ENCODE measurements around the gene TMEM187.

The TMEM187 gene

DNA sequence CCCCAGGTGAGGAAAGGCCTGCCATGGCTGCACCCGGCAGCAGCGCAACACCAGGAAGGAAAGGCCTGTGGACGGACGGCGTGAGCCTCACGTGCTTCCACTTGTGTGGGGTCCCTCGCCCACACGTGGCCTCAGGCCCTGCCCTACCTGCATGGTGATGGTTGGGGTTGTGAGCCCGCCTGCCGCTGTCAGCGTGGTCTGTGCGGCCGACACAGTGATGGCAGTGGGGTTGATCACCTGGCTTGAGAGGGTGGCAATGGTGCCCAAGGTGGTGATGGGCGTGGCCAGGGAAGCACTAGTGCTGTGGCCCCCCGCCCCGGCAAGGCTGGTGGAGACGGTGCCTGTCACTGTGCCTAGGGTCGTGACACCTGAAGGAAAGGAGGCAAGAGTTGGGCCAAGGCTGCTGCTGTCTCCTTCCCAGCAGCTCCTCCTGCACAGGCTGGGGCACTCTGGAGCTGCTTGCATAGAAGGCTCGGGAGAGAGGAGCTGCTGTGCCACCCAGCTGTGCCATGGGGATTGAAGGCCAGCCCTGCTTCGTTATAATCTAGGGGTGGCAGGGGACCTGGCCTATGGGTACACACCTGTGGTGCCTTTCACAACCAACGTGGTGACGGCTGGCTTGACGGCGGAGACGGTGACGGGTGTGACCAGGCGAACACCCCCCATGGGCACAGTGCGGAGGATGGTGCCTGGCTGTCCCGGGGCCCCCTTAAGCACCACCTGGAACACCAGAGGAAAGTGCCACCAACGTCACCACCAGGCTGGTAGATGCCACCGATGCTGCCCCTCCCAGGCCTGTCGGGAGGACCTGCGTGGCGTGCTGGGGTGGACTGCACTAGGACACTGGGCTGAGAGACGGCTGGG, 16.3 kb upstream of the TMEM187 start:
- H3K79me1 ChIP-seq (ENCODE audit: low read length), result no peaks in the 10 kb centered on the region
- H3K23ac ChIP-seq (ENCODE audit: low read length), result no peak overlapping the region
- no peak overlapping the region for H4K91ac ChIP-seq (ENCODE audit: low read depth, low read length)
- H3K4ac ChIP-seq (ENCODE audit: low read depth, low read length), result no peak overlapping the region
- H2AK5ac ChIP-seq (ENCODE audit: low read length), result no peak overlapping the region
- H3K9ac ChIP-seq (ENCODE audit: low read length), result no peak overlapping the region
- H2BK5ac ChIP-seq (ENCODE audit: low read depth, low read length, poor library complexity), result no peak overlapping the region
- H3K9me3 ChIP-seq (ENCODE audit: insufficient read depth, low read depth, low read length), result no peaks in the 10 kb centered on the region
- no peak overlapping the region for H4K12ac ChIP-seq (ENCODE audit: low read depth, low read length)
- no CpG with 5 or more reads among the region's 35 CpGs for WGBS (ENCODE audit: extremely low coverage, insufficient coverage, insufficient read length)
- no peak overlapping the region for H3K4me2 ChIP-seq (ENCODE audit: low read length)
- H2AFZ ChIP-seq (ENCODE audit: insufficient read depth, low read length, poor library complexity), result no peak overlapping the region
- no peak overlapping the region for H3K27ac ChIP-seq (ENCODE audit: low read depth, low read length)
- no peak overlapping the region for H3K14ac ChIP-seq (ENCODE audit: low read length)
- no peaks in the 10 kb centered on the region for H3K27me3 ChIP-seq (ENCODE audit: insufficient read depth, low read length)
- no peak for DNase-seq
- H4K8ac ChIP-seq (ENCODE audit: low read depth, low read length), result no peak overlapping the region
- H3K4me1 ChIP-seq (ENCODE audit: control insufficient read depth in 1 of 2, insufficient read depth in 2 of 2, low read length in 2 of 2), result no peaks in the 10 kb centered on the region
- H3K36me3 ChIP-seq (ENCODE audit: control insufficient read depth in 1 of 2, insufficient read depth in 2 of 2, low read length in 2 of 2), result peaks cover 98 to 99% of the 10 kb centered on the region in 2 experiments
- no peak overlapping the region for H3K18ac ChIP-seq (ENCODE audit: low read length)
- no peak overlapping the region for H3K4me3 ChIP-seq (ENCODE audit: low read depth, low read length)
- H2BK120ac ChIP-seq (ENCODE audit: insufficient read depth, low read length, poor library complexity), result no peak overlapping the region
- H2BK12ac ChIP-seq (ENCODE audit: low read length), result no peak overlapping the region
- H3K79me2 ChIP-seq (ENCODE audit: control insufficient read depth, insufficient read depth, low read length, poor library complexity), result no peaks in the 10 kb centered on the region

DNA sequence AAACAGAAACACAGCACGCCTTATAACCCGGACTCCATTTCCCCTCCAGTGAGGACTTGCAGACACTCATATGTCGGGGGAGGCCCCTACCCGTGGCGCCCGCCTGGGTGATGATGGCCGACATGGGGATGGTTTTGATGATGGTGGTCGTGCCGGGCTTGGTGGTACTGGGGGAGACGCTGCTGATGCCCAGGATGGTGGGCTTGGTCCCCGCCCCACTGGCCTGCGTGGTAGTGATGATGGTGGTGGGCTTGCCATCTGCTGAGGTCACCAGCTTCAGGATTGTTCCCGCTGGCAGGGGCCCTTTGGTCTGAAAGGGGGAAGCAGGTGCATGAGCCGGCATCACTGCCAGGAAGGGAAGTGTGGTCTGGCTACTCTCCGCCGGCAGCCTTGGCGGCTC, 15.3 kb upstream of the TMEM187 start:
- Histone ChIP-seq H3K9ac (ENCODE audit: low read length) (no peak overlapping the region), H3K18ac (ENCODE audit: low read length) (no peak overlapping the region), H3K79me1 (ENCODE audit: low read length) (no peaks in the 10 kb centered on the region), H3K4me2 (ENCODE audit: low read length) (no peak overlapping the region), H2AFZ (ENCODE audit: insufficient read depth, low read length, poor library complexity) (no peak overlapping the region), H3K36me3 (ENCODE audit: control insufficient read depth in 1 of 2, insufficient read depth in 2 of 2, low read length in 2 of 2) (peaks cover 98 to 99% of the 10 kb centered on the region in 2 experiments), H2BK120ac (ENCODE audit: insufficient read depth, low read length, poor library complexity) (no peak overlapping the region), H4K8ac (ENCODE audit: low read depth, low read length) (no peak overlapping the region), H2AK5ac (ENCODE audit: low read length) (no peak overlapping the region), H3K4me3 (ENCODE audit: low read depth, low read length) (no peak overlapping the region), H3K9me3 (ENCODE audit: insufficient read depth, low read depth, low read length) (no peaks in the 10 kb centered on the region), H3K4me1 (ENCODE audit: control insufficient read depth in 1 of 2, insufficient read depth in 2 of 2, low read length in 2 of 2) (no peaks in the 10 kb centered on the region), H3K14ac (ENCODE audit: low read length) (no peak overlapping the region), H3K79me2 (ENCODE audit: control insufficient read depth, insufficient read depth, low read length, poor library complexity) (no peaks in the 10 kb centered on the region), H3K4ac (ENCODE audit: low read depth, low read length) (no peak overlapping the region), H4K12ac (ENCODE audit: low read depth, low read length) (no peak overlapping the region), H2BK5ac (ENCODE audit: low read depth, low read length, poor library complexity) (no peak overlapping the region), H4K91ac (ENCODE audit: low read depth, low read length) (no peak overlapping the region), H3K27ac (ENCODE audit: low read depth, low read length) (no peak overlapping the region), H2BK12ac (ENCODE audit: low read length) (no peak overlapping the region), H3K27me3 (ENCODE audit: insufficient read depth, low read length) (no peaks in the 10 kb centered on the region), H3K23ac (ENCODE audit: low read length) (no peak overlapping the region)
- DNase-seq, result no peak
- no CpG with 5 or more reads among the region's 17 CpGs for WGBS (ENCODE audit: extremely low coverage, insufficient coverage, insufficient read length)

DNA sequence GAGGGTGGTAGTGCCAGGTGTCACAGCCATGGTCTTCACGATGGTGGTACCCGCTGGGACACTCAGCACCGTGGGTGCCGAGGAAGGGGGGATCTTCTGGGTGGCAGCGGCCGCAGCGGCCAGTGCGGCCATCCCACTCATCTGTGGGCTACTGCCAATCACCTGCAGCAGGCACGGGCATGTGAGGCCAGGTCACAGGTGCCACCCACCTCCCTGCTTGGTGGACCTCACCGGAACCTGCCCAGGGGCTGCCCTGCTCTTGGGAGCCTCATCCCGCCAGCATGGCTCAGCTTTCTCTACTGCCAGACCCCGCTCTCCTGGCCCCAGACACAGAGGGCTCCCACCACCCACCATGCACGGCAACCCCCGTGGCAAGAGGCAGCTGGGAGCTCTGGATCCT, 13.9 kb upstream of the TMEM187 start:
- no peak overlapping the region for H3K4me3 ChIP-seq (ENCODE audit: low read depth, low read length)
- H4K8ac ChIP-seq (ENCODE audit: low read depth, low read length), result no peak overlapping the region
- no peak overlapping the region for H2BK12ac ChIP-seq (ENCODE audit: low read length)
- H3K9me3 ChIP-seq (ENCODE audit: insufficient read depth, low read depth, low read length), result no peaks in the 10 kb centered on the region
- no peak overlapping the region for H2AFZ ChIP-seq (ENCODE audit: insufficient read depth, low read length, poor library complexity)
- H2BK5ac ChIP-seq (ENCODE audit: low read depth, low read length, poor library complexity), result no peak overlapping the region
- H3K27me3 ChIP-seq (ENCODE audit: insufficient read depth, low read length), result no peaks in the 10 kb centered on the region
- peaks cover 98 to 99% of the 10 kb centered on the region in 2 experiments for H3K36me3 ChIP-seq (ENCODE audit: control insufficient read depth in 1 of 2, insufficient read depth in 2 of 2, low read length in 2 of 2)
- H4K12ac ChIP-seq (ENCODE audit: low read depth, low read length), result no peak overlapping the region
- H3K79me2 ChIP-seq (ENCODE audit: control insufficient read depth, insufficient read depth, low read length, poor library complexity), result no peaks in the 10 kb centered on the region
- H3K79me1 ChIP-seq (ENCODE audit: low read length), result no peaks in the 10 kb centered on the region
- H2AK5ac ChIP-seq (ENCODE audit: low read length), result no peak overlapping the region
- no peak for DNase-seq
- H2BK120ac ChIP-seq (ENCODE audit: insufficient read depth, low read length, poor library complexity), result no peak overlapping the region
- H3K23ac ChIP-seq (ENCODE audit: low read length), result no peak overlapping the region
- no CpG with 5 or more reads among the region's 14 CpGs for WGBS (ENCODE audit: extremely low coverage, insufficient coverage, insufficient read length)
- H3K4me1 ChIP-seq (ENCODE audit: control insufficient read depth in 1 of 2, insufficient read depth in 2 of 2, low read length in 2 of 2), result no peaks in the 10 kb centered on the region
- no peak overlapping the region for H3K4me2 ChIP-seq (ENCODE audit: low read length)
- H3K4ac ChIP-seq (ENCODE audit: low read depth, low read length), result no peak overlapping the region
- no peak overlapping the region for H3K9ac ChIP-seq (ENCODE audit: low read length)
- no peak overlapping the region for H3K18ac ChIP-seq (ENCODE audit: low read length)
- H4K91ac ChIP-seq (ENCODE audit: low read depth, low read length), result no peak overlapping the region
- no peak overlapping the region for H3K14ac ChIP-seq (ENCODE audit: low read length)
- no peak overlapping the region for H3K27ac ChIP-seq (ENCODE audit: low read depth, low read length)

DNA sequence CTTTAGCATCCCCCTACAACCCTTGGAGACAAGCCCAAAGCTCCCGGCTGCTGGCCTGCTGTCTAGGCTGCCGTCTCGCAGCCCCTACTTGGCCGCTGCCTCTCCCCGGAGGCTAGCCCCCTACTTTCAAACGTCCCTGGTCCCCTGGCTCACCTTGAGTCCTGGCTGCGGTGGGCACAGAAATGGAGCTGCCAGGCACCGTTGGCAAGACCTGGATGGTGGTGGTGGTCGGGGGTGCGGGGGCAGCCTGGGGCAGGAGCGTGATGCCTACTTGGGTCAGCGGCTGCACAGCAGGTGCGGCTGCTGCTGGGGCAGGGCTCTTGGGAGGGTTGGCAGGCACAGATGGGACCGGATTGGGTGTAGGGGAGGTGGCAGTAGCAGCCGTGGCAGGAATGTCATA, 12.9 kb upstream of the TMEM187 start:
- Histone ChIP-seq H2AK5ac (ENCODE audit: low read length) (no peak overlapping the region), H3K4me3 (ENCODE audit: low read depth, low read length) (no peak overlapping the region), H3K4me1 (ENCODE audit: control insufficient read depth in 1 of 2, insufficient read depth in 2 of 2, low read length in 2 of 2) (no peaks in the 10 kb centered on the region), H3K9ac (ENCODE audit: low read length) (no peak overlapping the region), H3K4me2 (ENCODE audit: low read length) (no peak overlapping the region), H3K36me3 (ENCODE audit: control insufficient read depth in 1 of 2, insufficient read depth in 2 of 2, low read length in 2 of 2) (peaks cover 98% of the 10 kb centered on the region in 2 experiments), H4K12ac (ENCODE audit: low read depth, low read length) (no peak overlapping the region), H3K9me3 (ENCODE audit: insufficient read depth, low read depth, low read length) (no peaks in the 10 kb centered on the region), H2AFZ (ENCODE audit: insufficient read depth, low read length, poor library complexity) (no peak overlapping the region), H3K79me2 (ENCODE audit: control insufficient read depth, insufficient read depth, low read length, poor library complexity) (peaks cover 3% of the 10 kb centered on the region), H3K79me1 (ENCODE audit: low read length) (no peaks in the 10 kb centered on the region), H2BK5ac (ENCODE audit: low read depth, low read length, poor library complexity) (no peak overlapping the region), H3K14ac (ENCODE audit: low read length) (no peak overlapping the region), H4K8ac (ENCODE audit: low read depth, low read length) (no peak overlapping the region), H3K18ac (ENCODE audit: low read length) (no peak overlapping the region), H3K27ac (ENCODE audit: low read depth, low read length) (no peak overlapping the region), H3K27me3 (ENCODE audit: insufficient read depth, low read length) (no peaks in the 10 kb centered on the region), H3K4ac (ENCODE audit: low read depth, low read length) (no peak overlapping the region), H4K91ac (ENCODE audit: low read depth, low read length) (no peak overlapping the region), H2BK12ac (ENCODE audit: low read length) (no peak overlapping the region), H3K23ac (ENCODE audit: low read length) (no peak overlapping the region), H2BK120ac (ENCODE audit: insufficient read depth, low read length, poor library complexity) (no peak overlapping the region)
- WGBS (ENCODE audit: extremely low coverage, insufficient coverage, insufficient read length), result no CpG with 5 or more reads among the region's 15 CpGs
- no peak for DNase-seq
